AG04450 (cell line): ENCODE data around the gene DSTN. TPM values are rescaled to one million over a fixed set of nuclear protein-coding genes. Genes with fewer than 3 reads are reported as not detected.

ENCODE experiments used
- CTCF ChIA-PET: fragments of 300-600, 350-600 bp; formaldehyde crosslinking; extraction: SDS; loops from one replicate; lab custom pipeline; 2022; ENCODE audit warnings: antibody characterized with exemption, inconsistent platforms; lab: Charles Lee
- POLR2A ChIA-PET: fragments of 350-600 bp; formaldehyde crosslinking; extraction: SDS; loops from one replicate; lab custom pipeline; 2021; ENCODE audit warnings: antibody characterized with exemption, inconsistent platforms; lab: Yijun Ruan, JAX
- DNase-seq: peaks from one replicate; pipeline ENCODE4 v3.0.0-alpha.2; 2011; ENCODE audit warnings: low read depth, low spot score
- H3K27ac ChIP-seq: one replicate; pipeline ENCODE4 v1.5.1; 2012; ENCODE audit warnings: low read depth, low read length, control low read depth
- H3K27me3 ChIP-seq: one replicate; pipeline ENCODE4 v1.6.0; 2012; ENCODE audit warnings: low read length; ENCODE audit not compliant: control insufficient read depth, insufficient read depth
- H3K4me3 ChIP-seq: 2 replicates; pipeline ENCODE4 v1.5.1; 2011; ENCODE audit warnings: mild to moderate bottlenecking, low read depth, low read length, control low read depth
- H3K9me3 ChIP-seq: 2 replicates; pipeline ENCODE4 v1.5.1; 2012; ENCODE audit warnings: low read length; ENCODE audit not compliant: control insufficient read depth, insufficient read depth
- polyA plus RNA-seq: library from polyadenylated mRNA; depleted of rRNA; stranded (reverse); fragments of >200 nt; gene quantifications from 2 replicates; pipeline ENCODE4 v1.2.3, GENCODE V29; 2011
- TF ChIP-seq, protein P1 (sequence below): IDR thresholded peaks from 2 replicates; pipeline ENCODE4 v1.5.1; 2011; ENCODE audit warnings: low read depth, low read length, control low read depth, inconsistent platforms

DSTN gene
- polyA plus RNA-seq, 1 experiment = 414 TPM

DNA sequence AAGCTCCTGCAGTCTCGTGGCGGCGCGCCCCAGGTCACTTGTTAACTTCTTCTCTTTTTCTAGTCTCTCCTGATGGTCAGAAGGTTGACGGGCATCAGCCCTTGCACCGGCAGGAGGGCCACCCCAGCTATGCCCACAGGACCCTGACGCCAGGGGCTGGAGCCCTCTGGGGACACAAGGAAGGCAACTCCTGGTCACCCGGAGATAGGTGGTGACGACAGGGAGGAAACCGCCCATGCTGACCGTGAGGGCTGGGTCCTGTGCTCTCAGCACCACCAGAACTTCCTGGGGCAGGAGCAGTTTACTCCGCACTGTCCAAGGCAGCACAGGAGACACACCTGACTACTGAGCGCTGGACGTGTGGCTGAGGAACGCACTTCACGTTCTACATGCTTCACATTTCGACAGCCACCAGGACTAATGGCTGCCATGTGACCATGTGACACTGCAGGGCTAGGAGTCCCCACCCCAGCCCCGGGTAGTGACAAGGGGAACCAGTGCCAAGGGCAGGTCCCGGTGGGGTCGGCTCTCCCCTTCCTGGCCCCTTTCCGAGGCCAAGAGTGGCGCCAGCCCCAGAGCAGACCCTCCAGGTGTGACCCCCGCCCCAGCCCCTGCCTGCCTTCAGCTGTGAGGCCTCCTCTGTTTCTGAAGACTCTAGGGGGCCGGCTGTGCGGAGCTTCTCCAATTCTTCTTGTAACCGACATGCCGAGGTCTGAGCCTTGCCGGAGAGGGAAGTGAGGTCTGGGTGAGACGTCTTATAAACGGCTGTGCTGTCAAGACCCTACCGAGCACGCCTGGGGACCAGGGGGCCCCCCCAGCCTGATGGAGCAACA lies 45.2 kb downstream of the DSTN start:
- H3K27me3 ChIP-seq = no peaks in the 10 kb centered on the region
- H3K27ac ChIP-seq = peak overlapping the region; percentile 47
- CTCF ChIA-PET = interaction anchor here (1.1 kb wide), 1 partner anchor 110 kb away, joined by 3 read pairs; no protein-coding TSS in a partner anchor
- TF ChIP-seq, protein P1, sequence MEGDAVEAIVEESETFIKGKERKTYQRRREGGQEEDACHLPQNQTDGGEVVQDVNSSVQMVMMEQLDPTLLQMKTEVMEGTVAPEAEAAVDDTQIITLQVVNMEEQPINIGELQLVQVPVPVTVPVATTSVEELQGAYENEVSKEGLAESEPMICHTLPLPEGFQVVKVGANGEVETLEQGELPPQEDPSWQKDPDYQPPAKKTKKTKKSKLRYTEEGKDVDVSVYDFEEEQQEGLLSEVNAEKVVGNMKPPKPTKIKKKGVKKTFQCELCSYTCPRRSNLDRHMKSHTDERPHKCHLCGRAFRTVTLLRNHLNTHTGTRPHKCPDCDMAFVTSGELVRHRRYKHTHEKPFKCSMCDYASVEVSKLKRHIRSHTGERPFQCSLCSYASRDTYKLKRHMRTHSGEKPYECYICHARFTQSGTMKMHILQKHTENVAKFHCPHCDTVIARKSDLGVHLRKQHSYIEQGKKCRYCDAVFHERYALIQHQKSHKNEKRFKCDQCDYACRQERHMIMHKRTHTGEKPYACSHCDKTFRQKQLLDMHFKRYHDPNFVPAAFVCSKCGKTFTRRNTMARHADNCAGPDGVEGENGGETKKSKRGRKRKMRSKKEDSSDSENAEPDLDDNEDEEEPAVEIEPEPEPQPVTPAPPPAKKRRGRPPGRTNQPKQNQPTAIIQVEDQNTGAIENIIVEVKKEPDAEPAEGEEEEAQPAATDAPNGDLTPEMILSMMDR = no peak
- H3K9me3 ChIP-seq = no peaks in the 10 kb centered on the region; the same call in 1 of the 2 replicates
- no peak for DNase-seq
- POLR2A ChIA-PET = no interaction called here
- H3K4me3 ChIP-seq = no peak overlapping the region

DNA sequence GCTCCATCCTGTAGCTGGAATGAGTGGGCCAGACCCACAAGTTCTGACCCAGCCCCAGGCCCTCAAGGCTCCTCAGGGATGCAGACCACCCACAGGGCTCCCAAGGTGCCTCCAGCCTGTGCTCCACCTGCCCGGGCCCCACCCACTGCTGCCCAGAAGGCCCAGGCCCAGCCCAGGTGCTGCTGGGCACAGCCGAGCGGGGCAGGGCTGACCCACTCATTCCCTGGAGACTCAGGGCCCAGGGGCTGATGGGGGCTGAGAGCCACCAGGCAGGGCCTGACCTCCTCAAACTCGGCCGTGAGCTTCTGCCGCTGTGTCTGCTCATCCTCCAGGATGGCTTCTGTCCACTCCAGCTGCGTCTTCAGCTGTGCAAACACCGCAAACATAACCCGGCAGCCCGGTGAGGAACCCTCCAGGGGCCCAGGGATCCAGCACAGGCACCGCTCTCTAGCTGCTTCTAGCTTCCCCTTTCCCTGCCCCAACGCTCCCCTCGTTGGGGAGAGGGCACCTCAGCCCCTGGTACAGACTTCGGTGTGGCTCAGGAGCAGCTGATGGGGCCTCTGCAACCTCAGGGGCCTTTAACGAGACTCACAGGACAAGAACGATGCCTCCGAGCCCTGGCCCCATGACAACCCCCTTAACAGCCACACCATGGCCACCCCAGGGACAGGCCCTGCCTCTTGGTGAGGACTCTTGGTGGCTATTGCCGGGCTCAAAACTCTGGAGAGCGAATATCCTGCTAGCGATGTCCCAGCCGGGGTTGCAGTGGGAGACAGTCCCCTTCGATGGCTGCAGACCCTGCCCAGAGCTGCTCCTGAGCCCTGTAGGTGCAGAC lies 46.0 kb downstream of the DSTN start:
- DNase-seq = no peak
- Histone ChIP-seq H3K27ac (peak overlapping the region; percentile 31), H3K27me3 (no peaks in the 10 kb centered on the region), H3K4me3 (no peak overlapping the region), H3K9me3 (no peaks in the 10 kb centered on the region; the same call in 1 of the 2 replicates)
- POLR2A ChIA-PET = no interaction called here
- TF ChIP-seq, protein P1 = no peak
- CTCF ChIA-PET = interaction anchor here (0.6 to 1.6 kb wide), 7 partner anchors 36 to 340 kb away, joined by 3 to 7 read pairs (median 3); no protein-coding TSS in a partner anchor

DNA sequence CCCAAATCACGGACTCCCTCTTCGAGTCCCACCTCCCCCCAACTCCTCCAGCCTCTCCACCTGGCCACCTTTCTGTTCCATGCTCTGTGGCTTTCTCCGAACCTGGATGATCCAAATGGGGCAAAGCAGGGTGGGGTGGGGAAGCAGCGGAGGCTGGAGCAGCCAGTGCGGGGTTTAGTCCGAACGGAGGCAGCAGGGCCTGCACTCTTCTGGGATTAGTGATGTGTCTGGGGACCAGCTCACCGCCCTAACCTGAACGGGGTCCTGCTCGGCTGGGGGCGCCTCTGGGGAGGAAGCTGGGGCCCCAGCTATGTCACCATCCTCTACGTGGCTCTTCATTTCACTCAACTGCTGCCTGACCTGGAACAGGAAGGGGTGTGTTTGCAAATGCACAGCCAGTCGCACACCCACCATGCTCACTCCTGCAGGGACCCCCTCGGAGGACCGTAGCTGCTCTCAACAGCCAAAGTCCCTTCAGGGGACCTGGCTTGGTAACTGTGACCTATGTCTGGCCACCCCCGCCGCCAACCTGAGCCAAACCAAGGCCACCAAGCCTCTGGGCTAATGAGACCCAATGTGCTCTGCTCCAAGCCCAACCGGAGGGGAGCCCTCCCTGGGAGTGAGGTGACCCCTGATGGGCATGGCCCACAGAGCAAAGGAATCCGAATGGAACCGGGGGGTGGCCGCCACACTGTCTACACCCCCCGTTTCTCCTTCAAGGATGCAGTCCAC lies 46.8 kb downstream of the DSTN start:
- Histone ChIP-seq H3K4me3 (no peak overlapping the region), H3K27ac (no peak overlapping the region), H3K27me3 (no peaks in the 10 kb centered on the region), H3K9me3 (no peaks in the 10 kb centered on the region; the same call in 1 of the 2 replicates)
- TF ChIP-seq, protein P1 = no peak
- ChIA-PET CTCF (interaction anchor here (0.8 to 2.4 kb wide), 7 partner anchors 15 to 339 kb away, joined by 3 to 11 read pairs (median 3); no protein-coding TSS in a partner anchor), POLR2A (no interaction called here)
- no peak for DNase-seq

DNA sequence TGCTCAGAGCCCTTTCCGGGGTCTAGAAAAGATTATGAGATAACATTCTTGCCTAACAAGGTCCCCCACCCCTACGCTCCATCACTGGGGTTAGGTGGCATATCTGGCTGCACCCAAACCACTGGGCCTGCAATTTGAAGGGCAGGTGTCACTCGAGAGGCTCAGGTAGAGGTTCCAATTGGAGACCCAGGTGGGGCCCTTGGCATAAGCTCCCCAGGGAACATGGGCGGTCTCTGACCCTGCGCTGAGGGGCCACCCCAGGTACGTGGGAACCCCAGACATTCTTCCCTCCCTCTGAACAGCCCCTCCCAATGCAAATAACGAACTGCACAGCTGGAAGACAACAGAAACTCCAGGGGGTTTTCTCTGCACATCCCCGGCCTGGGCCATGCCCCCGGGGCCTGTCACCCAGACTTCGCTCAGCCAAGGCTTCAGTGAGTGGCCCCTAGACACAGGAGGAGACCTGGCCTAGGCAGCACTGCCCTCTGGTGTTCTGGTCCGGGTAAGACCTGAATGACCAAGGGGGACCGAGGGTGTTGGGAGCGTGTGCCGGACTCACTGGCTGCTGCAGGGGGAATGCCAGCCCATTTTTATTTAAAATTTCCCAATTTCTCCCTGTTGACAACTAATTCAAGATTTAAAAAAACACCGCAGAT lies 47.5 kb downstream of the DSTN start:
- H3K9me3 ChIP-seq = no peaks in the 10 kb centered on the region; the same call in 1 of the 2 replicates
- POLR2A ChIA-PET = no interaction called here
- no peaks in the 10 kb centered on the region for H3K27me3 ChIP-seq
- H3K4me3 ChIP-seq = no peak overlapping the region
- no peak overlapping the region for H3K27ac ChIP-seq
- TF ChIP-seq, protein P1 = peak; percentile 57
- CTCF ChIA-PET = interaction anchor here (0.8 to 2.4 kb wide), 8 partner anchors 15 to 379 kb away, joined by 3 to 11 read pairs (median 4); no protein-coding TSS in a partner anchor
- DNase-seq = no peak
